NCI-H1694 (cell line): ENCODE results near the gene SAE1.
A peak's percentile ranks its signal among the peaks of the same experiment; 100 is the strongest.
"Not testable (repeated sequence)": the region's sequence is repeated elsewhere in the genome, so short reads cannot be mapped to it uniquely, and the experiment has no call there.

ENCODE experiments used
- DNase-seq: peaks from one replicate; lab custom pipeline; 2025; lab: John Stamatoyannopoulos, UW

The SAE1 gene

GRCh38 chr19:47130589-47131227, at the start of gene SAE1:
SAE1 (plus strand) TSS chr19:47130835; CDS start chr19:47130931, 96 bp downstream.
- DNase-seq: peak; percentile 95

- no peak for DNase-seq
These were observed 49.5 kb upstream of the SAE1 start for GRCh38 chr19:47081095-47081494.

- no peak for DNase-seq
These were observed 48.1 kb upstream of the SAE1 start for GRCh38 chr19:47082493-47082892.

GRCh38 chr19:47084879-47085439, 45.7 kb upstream of the SAE1 start:
- DNase-seq: no peak

- DNase-seq: no peak
These were observed 44.4 kb upstream of the SAE1 start for GRCh38 chr19:47086280-47086679.

GRCh38 chr19:47089767-47090350, 40.8 kb upstream of the SAE1 start:
- no peak for DNase-seq

- no peak for DNase-seq
These were observed 37.4 kb upstream of the SAE1 start for GRCh38 chr19:47093254-47093653.

- DNase-seq: no peak
These were observed 36.8 kb upstream of the SAE1 start for GRCh38 chr19:47093841-47094240.

- no peak for DNase-seq
These were observed 35.8 kb upstream of the SAE1 start for GRCh38 chr19:47094557-47095475.

- no peak for DNase-seq
These were observed 35.0 kb upstream of the SAE1 start for GRCh38 chr19:47095476-47096099.

- no peak for DNase-seq
These were observed 34.4 kb upstream of the SAE1 start for GRCh38 chr19:47096100-47096704.

GRCh38 chr19:47096721-47097120, 33.9 kb upstream of the SAE1 start:
- DNase-seq: no peak

- DNase-seq: no peak
These were observed 33.0 kb upstream of the SAE1 start for GRCh38 chr19:47097396-47098201.

- DNase-seq: no peak
These were observed 32.0 kb upstream of the SAE1 start for GRCh38 chr19:47098608-47099007.

- DNase-seq: no peak
These were observed 31.0 kb upstream of the SAE1 start for GRCh38 chr19:47099576-47100050.

GRCh38 chr19:47100290-47100689, 30.3 kb upstream of the SAE1 start:
- DNase-seq: no peak

GRCh38 chr19:47101116-47101515, 29.5 kb upstream of the SAE1 start:
- not testable (repeated sequence) for DNase-seq

GRCh38 chr19:47102346-47103060, 28.1 kb upstream of the SAE1 start:
- no peak for DNase-seq

- DNase-seq: no peak
These were observed 26.0 kb upstream of the SAE1 start for GRCh38 chr19:47104680-47105079.

GRCh38 chr19:47105874-47106273, 24.8 kb upstream of the SAE1 start:
- no peak for DNase-seq
